ENCODE results near the gene TEX29.

Gene TEX29

DNA sequence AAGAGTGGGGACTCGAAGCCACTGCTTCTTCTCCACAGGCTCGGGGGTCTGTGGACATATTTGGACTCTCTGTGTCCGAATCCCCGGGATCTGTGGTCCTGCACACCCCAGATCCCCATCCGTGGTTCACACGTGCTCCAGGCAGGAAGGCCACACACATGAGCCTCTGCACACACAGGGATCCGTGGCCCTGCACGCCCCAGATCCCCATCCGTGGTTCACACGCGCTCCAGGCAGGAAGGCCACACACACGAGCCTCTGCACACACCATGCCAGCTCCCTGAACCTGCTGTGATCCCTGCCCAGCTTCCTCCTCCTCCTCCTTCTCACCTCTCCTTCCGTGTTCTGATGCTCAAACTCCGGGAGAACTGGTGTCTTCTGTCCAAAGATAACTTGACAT, 3.1 kb downstream of the TEX29 start:
- no peak for DNase-seq

- DNase-seq, result no peak
Observed at GRCh38 chr13:111323950-111324651, 3.7 kb downstream of the TEX29 start.

GRCh38 chr13:111324736-111325135, 4.3 kb downstream of the TEX29 start:
- no peak for DNase-seq

DNA sequence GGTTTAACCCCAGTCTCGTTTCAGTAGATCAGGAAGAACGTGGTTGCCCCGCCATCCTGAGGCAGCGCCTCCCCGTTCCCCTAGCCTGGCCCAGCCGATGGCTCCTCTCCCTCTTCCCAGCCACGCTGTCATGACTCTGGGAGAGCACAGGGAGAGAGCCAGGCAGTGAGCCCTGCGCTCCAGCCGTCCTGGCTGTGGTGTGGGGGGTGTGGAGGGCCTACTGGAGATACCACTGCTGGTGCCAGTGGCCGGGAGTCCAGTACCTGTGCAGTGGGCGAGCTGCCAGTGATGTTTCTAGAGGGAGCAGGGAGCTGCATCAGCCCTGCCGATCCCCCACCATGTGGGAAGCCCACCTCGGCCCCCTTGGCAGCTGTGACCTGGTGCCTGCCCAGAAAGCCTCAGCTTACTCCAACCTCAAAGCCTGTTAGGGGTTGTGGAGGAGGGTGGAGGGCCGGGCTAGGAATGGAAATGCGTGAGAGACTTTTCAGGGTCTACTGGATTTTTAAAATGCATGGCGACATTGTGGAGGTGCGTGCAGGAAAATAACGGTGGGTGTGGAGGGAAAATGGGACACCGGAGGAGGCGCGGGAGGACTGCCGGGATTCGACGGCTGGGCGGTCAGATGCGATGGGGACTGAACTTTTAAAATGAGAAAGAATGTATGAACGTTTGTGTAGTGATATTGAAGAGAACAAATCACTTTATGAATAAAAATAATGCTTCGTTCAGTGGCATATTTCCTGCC, 4.9 kb downstream of the TEX29 start:
- DNase-seq, result no peak

DNA sequence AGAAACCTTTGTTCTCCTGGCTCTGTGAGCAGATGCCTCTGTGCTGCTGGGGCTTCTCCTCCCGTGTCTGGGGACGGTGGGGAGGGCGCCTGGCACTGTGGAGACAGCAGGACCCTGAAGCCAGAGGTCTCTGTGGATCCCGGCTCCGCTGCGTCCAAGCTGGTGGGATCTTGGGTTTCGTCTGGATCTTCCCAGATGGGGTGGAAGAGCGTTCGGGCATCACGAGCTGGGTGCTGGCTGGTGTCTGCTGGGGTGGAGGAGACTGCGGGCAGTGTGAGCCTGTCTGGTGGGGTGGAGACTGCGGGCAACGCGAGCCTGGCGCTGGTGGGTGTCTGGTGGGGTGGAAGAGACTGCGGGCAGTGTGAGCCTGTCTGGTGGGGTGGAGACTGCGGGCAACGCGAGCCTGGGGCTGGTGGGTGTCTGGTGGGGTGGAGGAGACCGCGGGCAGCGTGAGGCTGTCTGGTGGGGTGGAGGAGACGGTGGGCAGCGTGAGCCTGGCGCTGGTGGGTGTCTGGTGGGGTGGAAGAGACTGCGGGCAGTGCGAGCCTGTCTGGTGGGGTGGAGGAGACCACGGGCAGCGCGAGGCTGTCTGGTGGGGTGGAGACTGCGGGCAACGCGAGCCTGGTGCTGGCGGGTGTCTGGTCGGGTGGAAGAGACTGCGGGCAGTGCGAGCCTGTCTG, 5.6 kb downstream of the TEX29 start:
- no peak for DNase-seq

GRCh38 chr13:111326621-111326965, 6.2 kb downstream of the TEX29 start:
- DNase-seq, result no peak

GRCh38 chr13:111326981-111327642, 6.7 kb downstream of the TEX29 start:
- DNase-seq, result no peak

GRCh38 chr13:111327730-111328573, 7.5 kb downstream of the TEX29 start:
- DNase-seq, result no peak

DNA sequence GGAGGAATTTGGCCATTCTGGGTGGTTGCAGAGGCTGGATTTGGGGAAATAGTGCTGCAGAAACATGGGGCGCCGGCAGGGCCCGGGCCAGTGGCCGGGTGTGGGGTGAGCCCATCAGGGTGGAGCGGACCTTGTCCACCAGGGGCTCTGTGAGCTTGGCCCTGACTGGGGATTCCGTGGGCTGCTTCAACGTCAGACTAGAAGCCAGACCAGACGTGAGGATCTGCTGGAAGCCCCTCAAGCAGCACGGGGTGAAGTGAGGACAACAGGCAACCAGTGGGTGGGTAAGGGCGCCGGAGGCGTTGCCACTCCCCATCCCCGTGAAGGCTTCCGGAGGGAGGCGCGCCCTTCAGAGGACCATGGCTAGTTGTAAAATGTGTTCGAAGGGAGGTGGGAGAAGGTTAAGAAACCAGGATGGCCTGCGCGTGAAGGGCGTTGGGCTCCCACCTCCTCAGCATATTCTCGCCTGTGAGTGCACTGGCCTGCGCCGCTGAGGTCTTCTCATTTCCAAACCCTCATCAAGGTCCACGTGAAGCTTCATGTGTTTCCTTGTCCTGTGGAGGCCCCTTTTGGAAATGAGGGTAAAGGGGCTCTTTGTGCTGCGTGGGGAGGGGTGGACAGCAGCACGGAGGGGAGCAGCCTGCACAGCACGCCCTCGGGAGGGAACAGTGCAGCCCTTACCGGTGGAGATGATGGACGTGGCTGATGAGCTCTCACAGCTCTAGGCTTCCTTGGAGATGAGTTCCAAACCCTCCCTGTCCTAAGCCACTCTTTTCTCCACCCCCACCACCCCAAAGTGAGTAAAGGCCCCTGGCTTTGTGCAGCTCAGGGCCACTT, 8.3 kb downstream of the TEX29 start:
- no peak for DNase-seq

- DNase-seq, result no peak
Observed at GRCh38 chr13:111329641-111330040, 9.2 kb downstream of the TEX29 start.

DNA sequence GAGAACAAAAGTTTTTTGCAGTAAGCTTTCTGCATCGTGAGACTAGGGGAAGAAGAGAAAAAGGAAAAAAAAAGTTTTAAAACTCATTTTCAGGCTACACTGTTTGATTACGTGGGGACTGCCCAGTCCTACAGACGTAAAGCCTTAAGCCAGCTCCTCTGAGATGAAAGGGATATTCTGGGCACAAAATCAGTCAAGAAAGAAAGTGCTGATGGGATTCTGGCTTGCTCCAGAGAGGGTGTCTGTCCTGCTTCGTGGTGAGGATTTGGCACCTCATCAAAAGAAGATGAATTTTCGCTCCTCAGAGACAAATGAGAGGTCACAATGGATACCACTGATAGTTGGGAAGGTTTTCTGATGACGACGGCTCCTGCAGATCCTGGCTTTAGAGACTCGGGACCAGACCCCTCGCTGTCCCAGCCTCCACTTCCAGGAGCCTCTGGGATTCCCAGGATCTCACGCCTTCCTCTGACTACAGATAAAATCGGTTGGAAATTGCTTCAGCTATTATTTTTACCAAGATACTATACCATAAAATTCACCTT, 9.7 kb downstream of the TEX29 start:
- no peak for DNase-seq

DNA sequence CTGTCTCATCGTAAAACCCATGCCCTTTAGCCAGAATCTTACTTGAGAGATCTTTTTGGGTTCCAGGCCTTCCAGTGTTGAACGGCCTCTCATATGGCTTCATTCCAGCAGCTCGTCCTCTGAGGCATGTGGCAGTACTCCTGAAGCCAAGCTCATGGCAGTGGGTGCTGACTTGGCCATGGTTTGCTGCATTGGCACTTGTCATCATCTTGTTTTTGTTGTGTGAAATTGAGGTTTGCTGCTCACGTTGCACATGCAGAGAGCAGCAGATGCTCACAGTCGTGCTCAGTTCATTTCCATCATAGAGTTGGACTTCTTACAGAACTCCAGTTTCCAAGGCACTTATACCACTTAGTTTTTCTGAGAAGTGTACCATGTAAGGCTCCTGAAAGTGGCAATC, 14.9 kb downstream of the TEX29 start:
- no peak for DNase-seq

DNA sequence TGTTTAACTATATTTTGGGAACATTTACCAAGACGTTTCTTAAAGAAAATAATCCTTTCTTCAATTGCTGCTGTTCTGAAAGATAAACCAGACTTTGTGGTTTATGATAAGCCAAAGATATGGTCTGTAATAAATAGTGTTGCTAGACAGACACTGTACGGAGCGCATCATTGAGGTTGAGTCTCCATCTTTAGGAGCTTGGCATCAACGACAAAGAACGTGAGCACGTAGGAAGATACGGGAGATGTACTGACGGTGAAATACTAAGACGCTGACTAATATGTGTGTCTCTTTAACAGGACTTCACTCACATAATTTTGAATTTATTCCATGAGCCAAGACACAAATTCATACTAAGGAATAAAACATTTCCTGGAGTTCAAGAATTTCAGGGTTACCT, 16.2 kb downstream of the TEX29 start:
- no peak for DNase-seq

DNA sequence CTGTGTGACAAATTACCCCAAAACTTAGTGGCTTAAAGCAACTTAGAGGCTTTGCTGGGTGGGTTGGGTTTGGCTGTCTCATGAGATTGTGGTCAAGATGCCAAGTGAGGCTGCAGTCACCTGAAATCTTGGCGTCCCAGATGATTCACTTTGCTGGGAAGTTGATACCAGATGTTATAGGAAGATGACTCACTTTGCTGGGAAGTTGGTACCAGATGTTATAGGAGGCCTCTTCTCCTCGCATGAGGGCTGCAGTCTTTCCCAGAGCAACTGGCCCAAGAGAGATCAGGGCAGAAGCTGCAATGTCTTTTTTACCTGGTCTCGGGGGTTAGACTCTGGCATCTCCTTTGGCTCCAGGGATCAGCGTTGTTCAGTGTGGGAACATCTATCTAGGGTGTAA, 16.8 kb downstream of the TEX29 start:
- DNase-seq, result no peak

DNA sequence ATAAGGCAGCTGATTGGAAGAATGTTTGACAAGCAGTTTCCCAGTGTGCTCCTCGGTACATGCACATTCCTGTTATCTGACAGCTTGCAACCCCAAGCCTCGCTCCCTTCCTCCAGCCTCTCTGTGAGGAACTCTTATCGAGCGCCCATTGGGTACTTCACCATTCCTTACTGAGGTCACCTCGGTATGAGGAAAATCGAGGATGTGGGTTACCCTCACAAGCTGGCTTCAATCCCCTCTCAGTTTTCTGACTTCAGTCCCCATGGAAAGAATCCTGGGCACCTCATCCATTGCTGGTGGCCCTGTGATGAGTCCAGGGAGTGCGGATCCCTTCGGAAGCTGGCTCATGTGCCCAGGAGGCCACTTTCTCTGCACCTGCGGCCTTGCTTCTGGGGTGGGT, 17.3 kb downstream of the TEX29 start:
- no peak for DNase-seq

DNA sequence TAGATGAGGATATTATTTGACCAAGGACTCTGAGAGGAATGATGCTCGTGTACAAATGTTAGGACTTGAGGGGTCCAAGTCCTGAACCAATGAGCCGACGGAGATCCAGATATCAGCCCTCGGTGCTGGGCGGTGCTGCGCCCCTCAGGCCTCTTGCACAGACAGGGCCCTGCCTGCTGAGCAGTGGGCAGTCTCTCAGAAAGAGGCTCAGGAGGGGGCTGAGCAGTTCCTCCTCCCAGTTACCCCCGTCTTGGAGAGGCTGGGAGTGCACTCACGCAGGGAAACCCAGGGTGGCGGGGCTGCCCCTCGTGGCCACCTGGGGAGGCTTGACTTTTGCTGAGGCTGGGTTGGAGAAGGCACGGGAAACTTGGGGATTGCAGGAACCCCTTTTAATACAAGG, 18.4 kb downstream of the TEX29 start:
- DNase-seq, result no peak

GRCh38 chr13:111339366-111340143, 19.1 kb downstream of the TEX29 start:
- no peak for DNase-seq

DNA sequence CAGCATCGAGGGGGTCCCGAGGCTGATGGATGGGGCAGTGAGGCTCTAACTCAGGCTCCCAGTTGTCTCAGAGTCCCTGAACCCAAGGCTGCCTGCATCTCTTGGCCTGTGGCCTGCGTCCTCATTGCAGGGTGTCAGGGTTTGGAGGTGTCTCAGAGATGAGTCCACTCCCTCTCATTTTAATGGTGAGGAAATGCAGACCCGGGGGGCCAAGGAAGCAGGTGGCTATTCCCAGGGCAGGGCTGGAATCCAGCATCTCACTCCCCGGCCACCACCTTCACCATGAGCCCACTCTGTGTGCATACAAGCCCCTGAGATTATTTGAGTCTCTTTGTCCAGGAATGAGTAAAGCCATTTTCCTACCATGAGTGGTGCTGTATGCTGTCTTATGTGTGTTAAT, 21.4 kb downstream of the TEX29 start:
- DNase-seq, result no peak

- no peak for DNase-seq
Observed at GRCh38 chr13:111342721-111343120, 22.3 kb downstream of the TEX29 start.

- DNase-seq, result no peak
Observed at GRCh38 chr13:111343186-111343805, 22.9 kb downstream of the TEX29 start.
